H1 (cell line): ENCODE measurements around the gene TMEM134. TPM values are rescaled to one million over a fixed set of nuclear protein-coding genes. Genes with fewer than 3 reads are reported as not detected.
A peak's percentile ranks its signal among the peaks of the same experiment; 100 is the strongest.

ENCODE experiments used
- CTCF ChIA-PET: fragments of 300-600 bp; sonication (Branson Sonifier 250); formaldehyde crosslinking; loops from one replicate; lab custom pipeline; 2021; ENCODE audit not compliant: partially characterized antibody; lab: Charles Lee
- POLR2A ChIA-PET: fragments of 300-600 bp; sonication (Branson Sonifier 250); formaldehyde crosslinking; loops from one replicate; lab custom pipeline; 2021; ENCODE audit warnings: inconsistent platforms; ENCODE audit not compliant: partially characterized antibody; lab: Charles Lee
- DNase-seq, 2 experiments: peaks; one replicate each; pipeline versions ENCODE4 v3.0.0 to v3.0.0-alpha.2; 2010 to 2022; ENCODE audit warnings: low spot score in 2 of 2, low read depth in 1 of 2, mixed read lengths in 1 of 2
- FAIRE-seq: peaks from 2 replicates; lab custom pipeline; 2011; peaks lifted over from hg19 to GRCh38; lab: Jason Lieb, UNC
- H2AFZ ChIP-seq: 2 replicates; pipeline ENCODE4 v1.8.1; 2012; ENCODE audit warnings: low read length, inconsistent platforms
- H2AK5ac ChIP-seq: 2 replicates; pipeline ENCODE4 v1.6.1; 2013; ENCODE audit warnings: low read depth, low read length
- H2BK120ac ChIP-seq: replicated peaks from 2 replicates; pipeline ENCODE3; 2013; ENCODE audit warnings: low read depth, low read length, inconsistent platforms
- H2BK12ac ChIP-seq: 2 replicates; pipeline ENCODE4 v1.6.1; 2013; ENCODE audit warnings: low read depth, low read length
- H2BK15ac ChIP-seq: 2 replicates; pipeline ENCODE4 v1.6.1; 2013; ENCODE audit warnings: low read length
- H2BK20ac ChIP-seq: 2 replicates; pipeline ENCODE4 v1.6.1; 2013; ENCODE audit warnings: low read length
- H2BK5ac ChIP-seq: 2 replicates; pipeline ENCODE4 v1.6.1; 2013; ENCODE audit warnings: low read depth, low read length
- H3K14ac ChIP-seq: 2 replicates; pipeline ENCODE4 v1.6.1; 2013; ENCODE audit warnings: inconsistent platforms; ENCODE audit not compliant: insufficient read length
- H3K18ac ChIP-seq: 2 replicates; pipeline ENCODE4 v1.6.1; 2013; ENCODE audit warnings: low read length; ENCODE audit errors: extremely low read depth
- H3K23ac ChIP-seq: 2 replicates; pipeline ENCODE4 v1.6.1; 2013; ENCODE audit warnings: inconsistent platforms; ENCODE audit not compliant: insufficient read length
- H3K23me2 ChIP-seq: 2 replicates; pipeline ENCODE4 v1.6.1; 2013; ENCODE audit warnings: low read depth, low read length
- H3K27ac ChIP-seq: 2 replicates; pipeline ENCODE4 v1.6.1; 2011; ENCODE audit warnings: low read depth, low read length, inconsistent platforms
- H3K27me3 ChIP-seq, 4 experiments: replicated peaks in 1 of 4; 1 replicate in 1 of 4; 2 replicates in 3 of 4; pipeline versions ENCODE4 v1.6.1 to v1.8.1; 2011 to 2013; ENCODE audit warnings: low read length in 3 of 4, mild to moderate bottlenecking in 3 of 4, inconsistent platforms in 2 of 4, mixed read lengths in 2 of 4, moderate library complexity in 1 of 4; ENCODE audit not compliant: control insufficient read depth in 3 of 4, insufficient read depth in 3 of 4; ENCODE audit errors: extremely low read depth in 1 of 4
- H3K36me3 ChIP-seq, 4 experiments: 2 replicates each; pipeline versions ENCODE4 v1.6.1 to v1.8.1; 2011 to 2013; ENCODE audit warnings: mild to moderate bottlenecking in 4 of 4, low read length in 3 of 4, moderate library complexity in 2 of 4, control low read depth in 1 of 4, inconsistent platforms in 1 of 4; ENCODE audit not compliant: insufficient read depth in 4 of 4, control insufficient read depth in 2 of 4
- H3K4ac ChIP-seq: replicated peaks from 2 replicates; pipeline ENCODE3; 2013; ENCODE audit warnings: low read length, low read depth, mixed read lengths, inconsistent platforms; ENCODE audit not compliant: insufficient read length
- H3K4me1 ChIP-seq, 4 experiments: replicated peaks in 1 of 4; 1 replicate in 1 of 4; 2 replicates in 3 of 4; pipeline versions ENCODE4 v1.6.1 to v1.8.1; 2011 to 2013; ENCODE audit warnings: low read length in 3 of 4, inconsistent platforms in 2 of 4, mixed read lengths in 1 of 4; ENCODE audit not compliant: insufficient read depth in 4 of 4, control insufficient read depth in 3 of 4
- H3K4me2 ChIP-seq, 2 experiments: 2 replicates each; pipeline versions ENCODE4 v1.6.1 to v1.8.1; 2011 to 2013; ENCODE audit warnings: low read depth in 2 of 2, low read length in 2 of 2, control low read depth in 1 of 2, inconsistent platforms in 1 of 2, mild to moderate bottlenecking in 1 of 2; ENCODE audit not compliant: insufficient read depth in 1 of 2
- H3K4me3 ChIP-seq, 4 experiments: fragments of 200-600, 300-600 bp in 1 of 4; sonication (generic), shearing (Covaris generic), sonication (Bioruptor Twin) in 1 of 4; 2 replicates each; pipeline versions ENCODE4 v1.5.1 to v1.8.1; 2011 to 2016; ENCODE audit warnings: low read length in 4 of 4, low read depth in 3 of 4, control low read depth in 2 of 4, inconsistent platforms in 2 of 4, mild to moderate bottlenecking in 2 of 4, mixed read lengths in 1 of 4, moderate library complexity in 1 of 4; ENCODE audit not compliant: insufficient read depth in 2 of 4; ENCODE audit errors: extremely low read depth in 1 of 4
- H3K56ac ChIP-seq: replicated peaks from 2 replicates; pipeline ENCODE3; 2013; ENCODE audit warnings: low read depth, mild to moderate bottlenecking, mixed read lengths, low read length, inconsistent platforms; ENCODE audit not compliant: insufficient read length
- H3K79me1 ChIP-seq: 2 replicates; pipeline ENCODE4 v1.6.1; 2013; ENCODE audit warnings: low read depth, low read length, control low read depth
- H3K79me2 ChIP-seq, 2 experiments: 2 replicates each; pipeline versions ENCODE4 v1.6.1 to v1.8.1; 2012 to 2013; ENCODE audit warnings: low read length in 2 of 2, mild to moderate bottlenecking in 2 of 2, inconsistent platforms in 1 of 2; ENCODE audit not compliant: insufficient read depth in 2 of 2, control insufficient read depth in 1 of 2
- H3K9ac ChIP-seq, 4 experiments: replicated peaks in 1 of 4; 1 replicate in 1 of 4; 2 replicates in 3 of 4; pipeline versions ENCODE4 v1.6.1 to v1.8.1; 2011 to 2013; ENCODE audit warnings: low read depth in 3 of 4, low read length in 3 of 4, control low read depth in 2 of 4, mild to moderate bottlenecking in 2 of 4, moderate library complexity in 2 of 4, inconsistent platforms in 1 of 4; ENCODE audit errors: extremely low read depth in 1 of 4
- H3K9me3 ChIP-seq, 2 experiments: 2 replicates each; pipeline versions ENCODE4 v1.6.1 to v1.8.1; 2012 to 2013; ENCODE audit warnings: mild to moderate bottlenecking in 2 of 2, moderate library complexity in 2 of 2, control low read depth in 1 of 2, inconsistent platforms in 1 of 2, low read depth in 1 of 2, low read length in 1 of 2, mixed read lengths in 1 of 2; ENCODE audit not compliant: insufficient read depth in 2 of 2
- H4K20me1 ChIP-seq, 2 experiments: replicated peaks in 1 of 2; 2 replicates each; pipeline versions ENCODE3 to v1.8.1; 2011 to 2013; ENCODE audit warnings: inconsistent platforms in 2 of 2, low read length in 2 of 2, mild to moderate bottlenecking in 1 of 2; ENCODE audit not compliant: insufficient read depth in 2 of 2, control insufficient read depth in 1 of 2
- H4K5ac ChIP-seq: 2 replicates; pipeline ENCODE4 v1.6.1; 2013; ENCODE audit warnings: low read length, low read depth, mixed read lengths, inconsistent platforms; ENCODE audit not compliant: insufficient read length
- H4K8ac ChIP-seq: 2 replicates; pipeline ENCODE4 v1.8.0; 2013; ENCODE audit warnings: mild to moderate bottlenecking, moderate library complexity, low read length, inconsistent platforms; ENCODE audit not compliant: insufficient read depth; ENCODE audit errors: extremely low read depth
- H4K91ac ChIP-seq: replicated peaks from 2 replicates; pipeline ENCODE3; 2013; ENCODE audit warnings: low read length, mixed read lengths, inconsistent platforms; ENCODE audit not compliant: insufficient read length
- HDAC6 ChIP-seq: IDR thresholded peaks from one replicate; pipeline ENCODE4 v1.7.1; 2012; ENCODE audit warnings: low read depth, mild to moderate bottlenecking, inconsistent platforms, low read length, moderate library complexity
- POLR2A ChIP-seq, 2 experiments: IDR thresholded peaks; 1 replicate in 1 of 2; 2 replicates in 1 of 2; pipeline ENCODE4 v1.6.1; 2011; ENCODE audit warnings: low read depth in 2 of 2, low read length in 2 of 2, mild to moderate bottlenecking in 2 of 2; ENCODE audit errors: control extremely low read depth in 1 of 2
- TAF1 ChIP-seq: IDR thresholded peaks from 2 replicates; pipeline ENCODE4 v1.6.1; 2011; ENCODE audit warnings: mild to moderate bottlenecking, low read depth, low read length
- TAF7 ChIP-seq: optimal IDR thresholded peaks from 2 replicates; pipeline ENCODE3; 2011; ENCODE audit warnings: low read depth, mild to moderate bottlenecking, inconsistent platforms, low read length, moderate library complexity, borderline replicate concordance
- WGBS, 2 experiments: shearing (Covaris generic) in 1 of 2; methylation state at CpG; one replicate each; pipeline versions ENCODE4 v1.1.6 to v1.1.7; 2013 to 2015; ENCODE audit warnings: low lambda C conversion rate in 2 of 2, mixed read lengths in 2 of 2, inconsistent platforms in 1 of 2, low coverage in 1 of 2, missing lambda C conversion rate in 1 of 2; ENCODE audit not compliant: insufficient replicate concordance in 2 of 2, insufficient coverage in 1 of 2, insufficient read length in 1 of 2; ENCODE audit errors: extremely low coverage in 1 of 2, missing lambda C conversion rate in 1 of 2; 5-methylcytosine and 5-hydroxymethylcytosine counted together
- polyA plus RNA-seq, 7 experiments: library from polyadenylated mRNA; depleted of rRNA in 3 of 7; stranded (reverse) in 5 of 7; unstranded in 2 of 7; fragments of >200 nt in 5 of 7; fragments of 200-250 nt in 2 of 7; gene quantifications; 1 replicate in 5 of 7; 2 replicates in 1 of 7; 4 replicates in 1 of 7; pipeline versions ENCODE4 v1.2.1 to v1.2.3, GENCODE V29; 2011 to 2013; ENCODE audit warnings: missing spikeins in 2 of 7, mixed read lengths in 2 of 7
- total RNA-seq: library from RNA; stranded (reverse); fragmentation: NEBNext Ultra II Directional; extraction: Animal tissue kit (Norgen Biotek cat#: 25700); gene quantifications from 2 replicates; pipeline ENCODE4 v1.2.1, GENCODE V29; 2021

TMEM134 gene
- total and polyA plus RNA-seq, 2 of the 8 experiments (the other 6 are each of a cell fraction or from before 2014, with no cell fraction given) = 32.4 to 229 TPM

DNA sequence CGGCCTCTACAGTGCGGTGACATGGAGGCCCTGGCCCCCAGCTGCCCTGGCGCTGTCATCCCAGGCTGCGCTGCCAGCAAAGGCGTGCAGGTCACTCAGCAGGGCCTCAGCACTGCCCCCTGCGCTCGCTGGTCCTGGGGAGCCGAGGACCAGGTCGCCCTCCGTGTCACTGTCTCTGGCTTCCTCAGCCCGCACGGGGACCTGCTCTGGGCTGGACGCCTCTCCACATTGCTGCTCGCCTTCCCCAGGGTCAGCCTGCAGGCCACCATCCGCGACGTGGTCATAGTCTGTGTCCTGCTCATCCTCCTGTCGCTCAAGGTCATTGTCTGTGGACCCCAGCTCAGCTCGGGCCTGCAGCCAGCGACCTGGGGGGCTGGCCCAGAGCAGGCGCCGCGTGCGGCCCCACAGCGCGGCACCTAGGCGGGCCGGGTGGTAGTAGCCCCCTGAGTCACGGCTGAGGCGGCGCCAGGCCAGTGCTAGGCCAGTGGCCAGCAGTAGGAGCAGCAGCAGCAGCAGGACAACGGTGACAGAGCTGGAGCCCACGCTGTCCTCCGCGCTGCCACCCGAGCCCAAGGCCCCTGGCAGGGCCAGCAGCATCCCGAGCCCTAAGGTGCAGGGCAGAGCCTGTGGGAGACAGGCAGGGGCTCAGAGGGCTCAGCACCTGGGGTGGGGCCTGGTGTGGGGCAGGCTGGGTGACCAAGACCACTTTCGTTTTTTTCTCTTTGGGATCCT, 33.2 kb downstream of the TMEM134 start:
- H4K8ac ChIP-seq = peak overlapping the region; percentile 51; the same call in 1 of the 2 replicates
- H3K56ac ChIP-seq = no peak overlapping the region
- H3K4ac ChIP-seq = no peak overlapping the region
- 90% methylated on average over 37 of the region's 38 CpGs; no CpG with 5 or more reads in 1 of the 2 experiments for WGBS, 2 experiments
- no peak overlapping the region for H2AFZ ChIP-seq
- H4K20me1 ChIP-seq = peaks cover 0 to 21% of the 10 kb centered on the region in 2 experiments
- H2BK15ac ChIP-seq = peak overlapping the region; percentile 61; the same call in 1 of the 2 replicates
- no peak overlapping the region for H3K23ac ChIP-seq
- H2BK120ac ChIP-seq = no peak overlapping the region
- peak overlapping the region; percentile 60; the same call in 1 of the 2 replicates for H2AK5ac ChIP-seq
- FAIRE-seq = no peak
- 0 out of 7 replicates have a peak overlapping the region, but pooled peaks of 2 of the 4 experiments have one; percentile 6 to 22 for H3K9ac ChIP-seq
- peaks cover 6 to 31% (median 16%) of the 10 kb centered on the region in 4 experiments for H3K36me3 ChIP-seq
- peaks cover 0 to 17% (median 14%) of the 10 kb centered on the region in 4 experiments; a peak in 6 of 7 replicates for H3K4me1 ChIP-seq
- H3K4me3 ChIP-seq = no peak overlapping the region
- peak overlapping the region; percentile 43 for H4K5ac ChIP-seq
- CTCF ChIA-PET = interaction anchor here (0.6 to 1.8 kb wide), 3 partner anchors 43 to 57 kb away, joined by 3 to 5 read pairs (median 3); no protein-coding TSS in a partner anchor
- no peaks in the 10 kb centered on the region for H3K27me3 ChIP-seq
- peak overlapping the region; percentile 87 for H2BK12ac ChIP-seq
- H2BK5ac ChIP-seq = peak overlapping the region; percentile 87
- no peak for TF ChIP-seq TAF7
- TF ChIP-seq POLR2A (IDR thresholded peaks at IDR 0.05; ENCODE audit: control extremely low read depth in 1 of 2, low read depth in 2 of 2, low read length in 2 of 2) = peak in 1 of 2 experiments; percentile 43; a peak in 1 of 3 replicates
- TF ChIP-seq HDAC6 = no peak
- TF ChIP-seq TAF1 = no peak
- no peaks in the 10 kb centered on the region for H3K79me1 ChIP-seq
- H3K79me2 ChIP-seq = no peaks in the 10 kb centered on the region
- no peak overlapping the region for H3K18ac ChIP-seq
- H3K9me3 ChIP-seq = no peaks in the 10 kb centered on the region
- DNase-seq = no peak
- H3K4me2 ChIP-seq = no peak overlapping the region
- no peaks in the 10 kb centered on the region for H3K23me2 ChIP-seq
- peak overlapping the region; percentile 80 for H3K27ac ChIP-seq
- no peak overlapping the region for H3K14ac ChIP-seq
- H4K91ac ChIP-seq = peak overlapping the region; percentile 73
- POLR2A ChIA-PET = interaction anchor here (0.7 to 12.5 kb wide), 18 partner anchors 8 to 83 kb away, joined by 3 to 104 read pairs (median 6); partner anchors contain the start of genes CABP4, CARNS1, GPR152 and POLD4
- H2BK20ac ChIP-seq = no peak overlapping the region
